PC-9 (cell line): ENCODE measurements around the gene MSN. TPM values are rescaled to one million over a fixed set of nuclear protein-coding genes. Genes with fewer than 3 reads are reported as not detected.

Experiments
- BruUV-seq: library from RNA; stranded (reverse); fragments of 400-500 nt; replicated peaks from 2 replicates; lab custom pipeline; 2021; lab: Mats Ljungman, UMichigan
- CTCF ChIA-PET: fragments of 300-600 bp; sonication (Branson Sonifier 250); formaldehyde crosslinking; loops from one replicate; lab custom pipeline; 2022; ENCODE audit warnings: antibody characterized with exemption; lab: Charles Lee
- POLR2A ChIA-PET: fragments of 300-600 bp; sonication (Branson Sonifier 250); formaldehyde crosslinking; loops from one replicate; lab custom pipeline; 2022; ENCODE audit warnings: antibody characterized with exemption; ENCODE audit not compliant: unreplicated experiment; lab: Charles Lee
- DNase-seq, 2 experiments: peaks; one replicate each; pipeline versions ENCODE4 v3.0.0 to v3.0.0-alpha.2; 2015 to 2022; ENCODE audit warnings: mixed read lengths in 1 of 2
- H2AFZ ChIP-seq: fragments of 200-600 bp; sonication (generic); 2 replicates; pipeline ENCODE4 v1.8.1; 2017; ENCODE audit warnings: antibody characterized with exemption
- H3F3A ChIP-seq: fragments of 200-600 bp; sonication (generic); 2 replicates; pipeline ENCODE4 v1.8.1; 2017; ENCODE audit warnings: antibody characterized with exemption, mild to moderate bottlenecking, low read depth; ENCODE audit not compliant: insufficient read depth
- H3K27ac ChIP-seq: fragments of 200-600 bp; sonication (generic); 2 replicates; pipeline ENCODE4 v1.6.1; 2016; ENCODE audit warnings: mixed run types
- H3K27me3 ChIP-seq: fragments of 200-600 bp; sonication (generic); 2 replicates; pipeline ENCODE4 v1.6.1; 2016; ENCODE audit warnings: low read depth, mixed run types; ENCODE audit not compliant: insufficient read depth
- H3K36me3 ChIP-seq: fragments of 200-600 bp; sonication (generic); 2 replicates; pipeline ENCODE4 v1.6.1; 2016; ENCODE audit warnings: low read depth, mixed run types
- H3K4me1 ChIP-seq: fragments of 200-600 bp; sonication (generic); replicated peaks from 2 replicates; pipeline ENCODE4 v1.6.1; 2016; ENCODE audit warnings: mixed run types; ENCODE audit not compliant: insufficient read depth
- H3K4me2 ChIP-seq: fragments of 200-600 bp; sonication (generic); 2 replicates; pipeline ENCODE4 v1.6.1; 2017; ENCODE audit warnings: mixed run types
- H3K4me3 ChIP-seq: fragments of 200-600 bp; sonication (generic); 2 replicates; pipeline ENCODE4 v1.6.1; 2016; ENCODE audit warnings: mixed run types
- H3K79me2 ChIP-seq: fragments of 200-600 bp; sonication (generic); 2 replicates; pipeline ENCODE4 v1.6.1; 2017; ENCODE audit warnings: low read depth, mixed run types
- H3K9me2 ChIP-seq: fragments of 200-600 bp; sonication (generic); 2 replicates; pipeline ENCODE4 v1.8.1; 2017; ENCODE audit warnings: mild to moderate bottlenecking; ENCODE audit not compliant: insufficient read depth
- H3K9me3 ChIP-seq: fragments of 200-600 bp; sonication (generic); 2 replicates; pipeline ENCODE4 v1.8.1; 2016; ENCODE audit warnings: low read depth; ENCODE audit not compliant: insufficient read depth
- H4K20me1 ChIP-seq: fragments of 200-600 bp; sonication (generic); 2 replicates; pipeline ENCODE4 v1.8.1; 2017; ENCODE audit not compliant: insufficient read depth
- CTCF ChIP-seq: fragments of 200-600 bp; sonication (generic); conservative IDR thresholded peaks from 2 replicates; pipeline ENCODE4 v1.6.1; 2017; ENCODE audit warnings: mixed run types, antibody characterized with exemption, mild to moderate bottlenecking, moderate library complexity
- EZH2 ChIP-seq: fragments of 200-600 bp; sonication (generic); IDR thresholded peaks from 2 replicates; pipeline ENCODE4 v1.8.0; 2017; ENCODE audit warnings: antibody characterized with exemption, low read depth
- intact Hi-C: fragments of 100-400 bp; cut with micrococcal nuclease; formaldehyde crosslinking; loops from one replicate; pipeline ENCODE4 v1.10.0; 2022; ENCODE audit not compliant: unreplicated experiment
- total RNA-seq: library from RNA; stranded (reverse); gene quantifications from 2 replicates; pipeline ENCODE4 v1.2.3, GENCODE V29; 2021

The MSN gene
- total RNA-seq, 1 experiment from 2014 or later: 235 TPM

- CTCF ChIA-PET: no interaction called here
- no peaks in the 10 kb centered on the region for H4K20me1 ChIP-seq
- H3K27ac ChIP-seq: 0 out of 2 replicates have a peak overlapping the region, but pooled peaks have one; percentile 19
- no peaks in the 10 kb centered on the region for H3K27me3 ChIP-seq
- H2AFZ ChIP-seq: no peak overlapping the region
- no peak overlapping the region for H3K4me2 ChIP-seq
- no peaks in the 10 kb centered on the region for H3F3A ChIP-seq
- TF ChIP-seq CTCF: no peak
- TF ChIP-seq EZH2: no peak
- no peak overlapping the region for H3K4me3 ChIP-seq
- no peak for DNase-seq
- no TSS peak for BruUV-seq
- H3K9me2 ChIP-seq: no peaks in the 10 kb centered on the region
- POLR2A ChIA-PET: no interaction called here
- H3K9me3 ChIP-seq: no peaks in the 10 kb centered on the region
- peaks cover 96% of the 10 kb centered on the region for H3K79me2 ChIP-seq
- H3K36me3 ChIP-seq: 0 out of 2 replicates have a peak, but pooled peaks cover 3% of the 10 kb centered on the region
- intact Hi-C loops: no loop called here
- H3K4me1 ChIP-seq: peaks cover 17% of the 10 kb centered on the region
Measured at GRCh38 chrX:65690057-65690855, 22.8 kb downstream of the MSN start.

DNA sequence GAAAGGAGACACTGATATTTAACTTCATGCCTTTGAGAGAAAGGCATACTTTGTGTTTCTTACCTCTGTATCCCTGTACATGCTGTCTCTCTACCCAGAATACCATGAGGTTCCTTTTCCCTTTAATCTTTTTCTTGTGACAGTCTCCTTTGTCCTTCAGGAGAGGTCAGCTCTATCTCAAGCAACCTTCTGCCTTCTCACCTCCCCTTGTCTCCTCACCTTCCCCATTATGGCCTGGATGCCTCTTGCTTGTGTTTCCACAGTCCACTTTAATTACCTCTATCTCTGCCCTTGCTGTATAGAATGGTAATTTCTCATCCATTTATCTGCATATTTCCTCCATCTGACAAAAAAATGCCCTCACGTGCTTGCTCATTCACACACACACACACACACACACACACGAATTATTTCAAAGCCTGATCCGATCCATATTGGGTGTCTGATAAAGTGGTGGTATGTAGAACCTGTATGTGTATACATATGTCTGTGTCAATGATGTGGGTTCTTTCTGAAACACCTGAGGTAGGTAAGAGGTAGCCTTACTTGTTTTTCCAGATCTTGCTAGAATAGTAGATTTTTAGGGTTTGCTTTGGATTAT is 28.5 kb downstream of the MSN start:
- Histone ChIP-seq H3K27ac (no peak overlapping the region), H3K4me3 (no peak overlapping the region), H3K27me3 (no peaks in the 10 kb centered on the region), H3K9me2 (no peaks in the 10 kb centered on the region), H4K20me1 (no peaks in the 10 kb centered on the region), H3F3A (no peaks in the 10 kb centered on the region), H3K4me2 (no peak overlapping the region), H3K9me3 (no peaks in the 10 kb centered on the region), H2AFZ (no peak overlapping the region), H3K4me1 (no peaks in the 10 kb centered on the region), H3K79me2 (peaks cover 62% of the 10 kb centered on the region), H3K36me3 (no peaks in the 10 kb centered on the region)
- no peak for TF ChIP-seq EZH2
- TF ChIP-seq CTCF: no peak
- ChIA-PET CTCF (no interaction called here), POLR2A (no interaction called here)
- no peak for DNase-seq
- no TSS peak for BruUV-seq
- intact Hi-C loops: no loop called here

DNA sequence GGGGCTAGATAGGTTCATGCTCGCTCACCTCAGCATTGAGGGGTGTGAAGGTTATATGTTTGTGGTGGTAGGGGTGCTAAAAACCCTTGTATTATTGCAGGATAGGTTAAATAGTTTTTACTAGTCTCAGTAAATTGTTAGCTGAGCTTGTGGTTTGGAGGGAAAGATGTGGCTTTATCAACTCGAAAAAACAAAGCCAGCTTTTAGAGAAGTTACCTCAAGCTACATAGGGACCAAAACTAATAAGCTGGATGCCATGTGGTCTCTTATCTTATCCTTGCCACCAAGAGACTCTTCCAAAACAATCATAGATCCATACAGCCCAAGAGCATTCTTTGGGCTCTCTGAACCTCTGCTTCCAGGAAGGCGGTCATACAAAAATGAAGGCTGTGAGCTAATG is 29.2 kb downstream of the MSN start:
- H2AFZ ChIP-seq: no peak overlapping the region
- BruUV-seq: no TSS peak
- no peaks in the 10 kb centered on the region for H3K9me3 ChIP-seq
- TF ChIP-seq EZH2 (no peak), CTCF (no peak)
- no peak overlapping the region for H3K27ac ChIP-seq
- H3K79me2 ChIP-seq: peaks cover 55% of the 10 kb centered on the region
- H4K20me1 ChIP-seq: no peaks in the 10 kb centered on the region
- no peaks in the 10 kb centered on the region for H3K9me2 ChIP-seq
- H3F3A ChIP-seq: no peaks in the 10 kb centered on the region
- DNase-seq: no peak
- H3K27me3 ChIP-seq: no peaks in the 10 kb centered on the region
- CTCF ChIA-PET: no interaction called here
- H3K4me2 ChIP-seq: no peak overlapping the region
- no peaks in the 10 kb centered on the region for H3K36me3 ChIP-seq
- H3K4me1 ChIP-seq: no peaks in the 10 kb centered on the region
- POLR2A ChIA-PET: no interaction called here
- no peak overlapping the region for H3K4me3 ChIP-seq
- intact Hi-C loops: no loop called here
